WTC11 (cell line): ENCODE measurements around the gene SLC7A14.

ENCODE experiments used
- ETV6 ChIP-seq: sonication (generic); formaldehyde crosslinking; IDR thresholded peaks from 2 replicates; pipeline ENCODE4 v1.8.1; 2022; ENCODE audit warnings: mild to moderate bottlenecking, missing genetic modification reagents
- NFE2L1 ChIP-seq: sonication (generic); formaldehyde crosslinking; IDR thresholded peaks from 2 replicates; pipeline ENCODE4 v1.8.1; 2023; ENCODE audit warnings: missing genetic modification reagents
- NR1H2 ChIP-seq: sonication (generic); formaldehyde crosslinking; IDR thresholded peaks from 2 replicates; pipeline ENCODE4 v1.9.0; 2021; ENCODE audit warnings: mild to moderate bottlenecking, moderate library complexity, missing genetic modification reagents
- TF ChIP-seq, protein P1 (sequence below): sonication (generic); formaldehyde crosslinking; IDR thresholded peaks from 2 replicates; pipeline ENCODE4 v1.8.1; 2023; ENCODE audit warnings: mild to moderate bottlenecking, missing genetic modification reagents
- TF ChIP-seq, protein P2 (sequence below): fragments of 200-600 bp; IDR thresholded peaks from 2 replicates; pipeline ENCODE4 v1.8.0; 2022; ENCODE audit warnings: antibody characterized with exemption
- TF ChIP-seq, protein P3 (sequence below): sonication (generic); formaldehyde crosslinking; IDR thresholded peaks from 2 replicates; pipeline ENCODE4 v1.8.1; 2022; ENCODE audit warnings: mild to moderate bottlenecking, missing genetic modification reagents, moderate library complexity, borderline replicate concordance
- TF ChIP-seq, protein P4 (sequence below): sonication (generic); formaldehyde crosslinking; IDR thresholded peaks from 2 replicates; pipeline ENCODE4 v1.8.0; 2022; ENCODE audit warnings: mild to moderate bottlenecking, missing genetic modification reagents

DNA sequence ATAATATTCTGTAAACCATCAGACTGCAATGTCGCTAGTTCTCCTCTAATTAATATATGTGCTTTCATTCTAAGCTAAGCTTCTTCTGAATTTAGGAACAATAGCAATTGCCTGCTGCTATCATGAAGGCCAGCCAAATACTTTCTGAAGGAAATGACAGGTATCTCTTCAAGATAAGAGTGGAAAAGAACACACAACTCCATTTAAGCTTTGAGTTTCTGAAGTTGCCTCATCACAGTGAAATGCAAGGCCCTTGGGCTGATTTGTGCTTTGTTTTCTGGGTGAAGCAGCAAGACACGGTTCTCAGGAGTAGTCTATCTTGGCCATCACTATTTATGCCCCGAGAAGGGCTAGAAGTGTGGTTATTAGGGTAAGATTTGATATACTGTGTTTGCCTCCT, 6.2 kb downstream of the SLC7A14 start:
- TF ChIP-seq, protein P1, sequence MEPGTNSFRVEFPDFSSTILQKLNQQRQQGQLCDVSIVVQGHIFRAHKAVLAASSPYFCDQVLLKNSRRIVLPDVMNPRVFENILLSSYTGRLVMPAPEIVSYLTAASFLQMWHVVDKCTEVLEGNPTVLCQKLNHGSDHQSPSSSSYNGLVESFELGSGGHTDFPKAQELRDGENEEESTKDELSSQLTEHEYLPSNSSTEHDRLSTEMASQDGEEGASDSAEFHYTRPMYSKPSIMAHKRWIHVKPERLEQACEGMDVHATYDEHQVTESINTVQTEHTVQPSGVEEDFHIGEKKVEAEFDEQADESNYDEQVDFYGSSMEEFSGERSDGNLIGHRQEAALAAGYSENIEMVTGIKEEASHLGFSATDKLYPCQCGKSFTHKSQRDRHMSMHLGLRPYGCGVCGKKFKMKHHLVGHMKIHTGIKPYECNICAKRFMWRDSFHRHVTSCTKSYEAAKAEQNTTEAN: no peak
- TF ChIP-seq, protein P2, sequence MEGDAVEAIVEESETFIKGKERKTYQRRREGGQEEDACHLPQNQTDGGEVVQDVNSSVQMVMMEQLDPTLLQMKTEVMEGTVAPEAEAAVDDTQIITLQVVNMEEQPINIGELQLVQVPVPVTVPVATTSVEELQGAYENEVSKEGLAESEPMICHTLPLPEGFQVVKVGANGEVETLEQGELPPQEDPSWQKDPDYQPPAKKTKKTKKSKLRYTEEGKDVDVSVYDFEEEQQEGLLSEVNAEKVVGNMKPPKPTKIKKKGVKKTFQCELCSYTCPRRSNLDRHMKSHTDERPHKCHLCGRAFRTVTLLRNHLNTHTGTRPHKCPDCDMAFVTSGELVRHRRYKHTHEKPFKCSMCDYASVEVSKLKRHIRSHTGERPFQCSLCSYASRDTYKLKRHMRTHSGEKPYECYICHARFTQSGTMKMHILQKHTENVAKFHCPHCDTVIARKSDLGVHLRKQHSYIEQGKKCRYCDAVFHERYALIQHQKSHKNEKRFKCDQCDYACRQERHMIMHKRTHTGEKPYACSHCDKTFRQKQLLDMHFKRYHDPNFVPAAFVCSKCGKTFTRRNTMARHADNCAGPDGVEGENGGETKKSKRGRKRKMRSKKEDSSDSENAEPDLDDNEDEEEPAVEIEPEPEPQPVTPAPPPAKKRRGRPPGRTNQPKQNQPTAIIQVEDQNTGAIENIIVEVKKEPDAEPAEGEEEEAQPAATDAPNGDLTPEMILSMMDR: no peak
- TF ChIP-seq, protein P3, sequence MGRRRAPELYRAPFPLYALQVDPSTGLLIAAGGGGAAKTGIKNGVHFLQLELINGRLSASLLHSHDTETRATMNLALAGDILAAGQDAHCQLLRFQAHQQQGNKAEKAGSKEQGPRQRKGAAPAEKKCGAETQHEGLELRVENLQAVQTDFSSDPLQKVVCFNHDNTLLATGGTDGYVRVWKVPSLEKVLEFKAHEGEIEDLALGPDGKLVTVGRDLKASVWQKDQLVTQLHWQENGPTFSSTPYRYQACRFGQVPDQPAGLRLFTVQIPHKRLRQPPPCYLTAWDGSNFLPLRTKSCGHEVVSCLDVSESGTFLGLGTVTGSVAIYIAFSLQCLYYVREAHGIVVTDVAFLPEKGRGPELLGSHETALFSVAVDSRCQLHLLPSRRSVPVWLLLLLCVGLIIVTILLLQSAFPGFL (CRISPR knock-in tag): no peak
- TF ChIP-seq ETV6 (CRISPR knock-in tag) (no peak), NFE2L1 (CRISPR knock-in tag) (no peak), NR1H2 (no peak)
- TF ChIP-seq, protein P4, sequence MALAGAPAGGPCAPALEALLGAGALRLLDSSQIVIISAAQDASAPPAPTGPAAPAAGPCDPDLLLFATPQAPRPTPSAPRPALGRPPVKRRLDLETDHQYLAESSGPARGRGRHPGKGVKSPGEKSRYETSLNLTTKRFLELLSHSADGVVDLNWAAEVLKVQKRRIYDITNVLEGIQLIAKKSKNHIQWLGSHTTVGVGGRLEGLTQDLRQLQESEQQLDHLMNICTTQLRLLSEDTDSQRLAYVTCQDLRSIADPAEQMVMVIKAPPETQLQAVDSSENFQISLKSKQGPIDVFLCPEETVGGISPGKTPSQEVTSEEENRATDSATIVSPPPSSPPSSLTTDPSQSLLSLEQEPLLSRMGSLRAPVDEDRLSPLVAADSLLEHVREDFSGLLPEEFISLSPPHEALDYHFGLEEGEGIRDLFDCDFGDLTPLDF (CRISPR knock-in tag): no peak
